Suprapubic skin (tissue), 3 donors: ENCODE measurements around the gene SLC37A4.

Experiments
- POLR2A ChIP-seq, 2 donors: fragments of 450-650 bp; IDR thresholded peaks; one replicate each; pipeline ENCODE4 v1.6.1; 2017; ENCODE audit warnings: antibody characterized with exemption in 2 of 2, mild to moderate bottlenecking in 2 of 2, moderate library complexity in 2 of 2
- TF ChIP-seq, protein P1 (sequence below), 2 donors: fragments of 200-600 bp in 1 of 2; fragments of 450-650 bp in 1 of 2; sonication (generic) in 1 of 2; IDR thresholded peaks; one replicate each; pipeline ENCODE4 v1.5.1; 2016 to 2019; ENCODE audit warnings: antibody characterized with exemption in 2 of 2, mild to moderate bottlenecking in 1 of 2, moderate library complexity in 1 of 2

DNA sequence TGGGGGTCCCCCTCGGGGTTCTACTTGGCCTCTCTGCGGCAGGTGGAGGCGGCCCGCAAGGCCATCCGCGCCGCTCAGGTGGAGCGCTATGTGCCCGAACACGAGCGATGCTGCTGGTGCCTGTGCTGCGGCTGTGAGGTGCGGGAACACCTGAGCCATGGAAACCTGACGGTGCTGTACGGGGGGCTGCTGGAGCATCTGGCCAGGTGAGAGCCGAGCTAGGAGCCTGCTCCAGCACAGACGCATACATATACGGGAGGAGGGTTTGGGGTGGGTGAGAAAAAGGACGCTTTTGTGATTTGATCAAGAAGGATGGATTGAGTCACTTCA, 32.3 kb downstream of the SLC37A4 start:
- TF ChIP-seq, protein P1, sequence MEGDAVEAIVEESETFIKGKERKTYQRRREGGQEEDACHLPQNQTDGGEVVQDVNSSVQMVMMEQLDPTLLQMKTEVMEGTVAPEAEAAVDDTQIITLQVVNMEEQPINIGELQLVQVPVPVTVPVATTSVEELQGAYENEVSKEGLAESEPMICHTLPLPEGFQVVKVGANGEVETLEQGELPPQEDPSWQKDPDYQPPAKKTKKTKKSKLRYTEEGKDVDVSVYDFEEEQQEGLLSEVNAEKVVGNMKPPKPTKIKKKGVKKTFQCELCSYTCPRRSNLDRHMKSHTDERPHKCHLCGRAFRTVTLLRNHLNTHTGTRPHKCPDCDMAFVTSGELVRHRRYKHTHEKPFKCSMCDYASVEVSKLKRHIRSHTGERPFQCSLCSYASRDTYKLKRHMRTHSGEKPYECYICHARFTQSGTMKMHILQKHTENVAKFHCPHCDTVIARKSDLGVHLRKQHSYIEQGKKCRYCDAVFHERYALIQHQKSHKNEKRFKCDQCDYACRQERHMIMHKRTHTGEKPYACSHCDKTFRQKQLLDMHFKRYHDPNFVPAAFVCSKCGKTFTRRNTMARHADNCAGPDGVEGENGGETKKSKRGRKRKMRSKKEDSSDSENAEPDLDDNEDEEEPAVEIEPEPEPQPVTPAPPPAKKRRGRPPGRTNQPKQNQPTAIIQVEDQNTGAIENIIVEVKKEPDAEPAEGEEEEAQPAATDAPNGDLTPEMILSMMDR (IDR thresholded peaks at IDR 0.05): no peak
- no peak for TF ChIP-seq POLR2A (IDR thresholded peaks at IDR 0.05)
